Panc1 (cell line): ENCODE data around the gene APOL4.

Source experiments
- POLR2AphosphoS5 ChIP-seq: IDR thresholded peaks from 2 replicates; pipeline ENCODE4 v1.6.1; 2012; ENCODE audit warnings: mild to moderate bottlenecking, low read depth, low read length, moderate library complexity
- REST ChIP-seq, 2 experiments: IDR thresholded peaks; 2 replicates each; pipeline ENCODE4 v1.6.1; 2011 to 2012; ENCODE audit warnings: low read depth in 2 of 2, control low read depth in 1 of 2, low read length in 1 of 2, mild to moderate bottlenecking in 1 of 2, moderate library complexity in 1 of 2; ENCODE audit not compliant: insufficient read depth in 1 of 2

- no peak for TF ChIP-seq REST (IDR thresholded peaks at IDR 0.05; ENCODE audit: insufficient read depth in 1 of 2, low read depth in 2 of 2, low read length in 1 of 2)
- no peak for TF ChIP-seq POLR2AphosphoS5
These were observed 47.6 kb upstream of the APOL4 start for GRCh38 chr22:36249160-36249559.
